ENCODE measurements around the gene NSD1.
"Not testable (repeated sequence)": the region's sequence is repeated elsewhere in the genome, so short reads cannot be mapped to it uniquely, and the experiment has no call there.

NSD1 gene

DNA sequence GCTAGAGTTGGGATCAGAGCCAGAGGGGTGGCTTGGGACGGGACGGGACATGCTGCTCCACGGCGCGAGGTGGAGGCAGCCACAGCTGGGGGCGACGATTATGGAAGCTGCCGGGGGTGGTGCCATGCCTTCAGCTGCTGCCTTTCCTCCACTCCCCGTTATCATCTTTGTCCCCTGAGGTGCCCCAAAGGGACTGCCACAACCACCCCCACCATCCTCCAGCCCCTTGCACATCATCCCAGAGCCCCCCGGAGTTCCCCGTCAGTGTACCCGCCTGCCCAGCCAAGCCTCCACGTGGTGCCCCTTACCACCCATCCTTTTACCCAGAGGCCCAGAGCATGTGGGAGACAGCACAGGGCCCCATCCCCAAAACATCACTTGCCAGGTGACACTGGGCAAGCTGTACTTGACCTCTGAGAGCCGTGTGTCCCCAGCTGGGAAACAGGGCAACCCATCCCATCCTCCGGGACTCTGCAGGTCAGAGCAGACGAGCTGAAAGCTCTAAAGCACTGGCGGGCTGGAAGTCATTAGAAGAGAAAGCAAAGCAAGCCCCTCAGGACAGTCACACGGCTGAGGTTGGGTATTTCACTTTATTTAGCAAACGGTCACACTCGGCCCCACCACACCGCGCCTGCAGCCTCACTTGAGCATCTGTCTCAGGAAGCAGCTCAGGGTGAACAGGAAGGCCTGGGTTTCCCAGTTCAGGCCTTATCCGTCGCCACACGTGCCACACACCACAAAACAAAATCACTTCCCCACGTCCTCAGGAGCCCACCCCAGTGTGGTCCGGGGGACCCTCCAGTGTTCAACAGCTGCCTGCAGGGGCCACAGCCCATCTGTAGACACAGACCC, 197.6 kb downstream of the NSD1 start:
- DNase-seq (ENCODE audit: low spot score) = no peak

DNA sequence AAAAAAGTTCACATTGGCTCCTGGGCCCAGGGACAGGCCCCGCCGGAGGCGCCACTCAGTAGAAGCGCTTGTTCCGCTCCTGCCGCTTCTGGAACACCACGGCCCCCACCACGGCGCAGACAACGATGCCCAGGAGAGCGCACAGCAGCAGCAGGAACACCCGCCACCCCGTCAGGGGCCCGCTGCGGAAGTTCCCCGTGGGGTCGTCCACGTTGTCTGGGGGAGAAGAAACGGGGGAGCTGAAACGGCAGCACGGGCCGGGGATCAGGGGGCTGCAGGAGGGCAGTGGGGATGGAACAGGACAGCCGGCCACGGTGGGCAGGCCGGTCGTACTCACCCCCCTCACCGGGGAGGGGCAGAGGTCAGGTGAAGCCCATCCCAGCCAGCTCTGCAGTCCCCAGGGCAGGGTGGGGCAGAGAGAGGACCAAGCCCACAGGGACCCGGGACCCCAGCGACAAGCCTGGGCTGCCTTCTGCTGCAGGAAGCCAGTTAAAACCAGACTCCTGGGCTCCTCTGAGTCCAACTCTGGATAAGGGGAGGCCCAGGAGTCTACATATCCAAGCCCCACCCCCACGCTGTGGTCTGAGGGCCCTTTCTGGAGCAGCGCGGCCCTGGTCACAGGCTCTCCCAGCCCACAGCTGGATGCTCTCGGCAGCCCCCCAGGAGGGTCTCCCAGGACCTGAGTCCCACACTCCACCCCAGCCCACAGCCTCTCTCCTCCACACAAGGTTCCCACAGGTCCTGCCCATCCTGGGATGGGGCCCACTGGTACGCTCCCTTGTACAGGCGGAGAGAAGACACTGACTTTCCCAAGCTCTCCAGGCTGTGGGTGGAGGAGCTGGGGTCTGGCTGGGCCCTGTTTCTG, 198.7 kb downstream of the NSD1 start:
- DNase-seq (ENCODE audit: low spot score) = no peak

DNA sequence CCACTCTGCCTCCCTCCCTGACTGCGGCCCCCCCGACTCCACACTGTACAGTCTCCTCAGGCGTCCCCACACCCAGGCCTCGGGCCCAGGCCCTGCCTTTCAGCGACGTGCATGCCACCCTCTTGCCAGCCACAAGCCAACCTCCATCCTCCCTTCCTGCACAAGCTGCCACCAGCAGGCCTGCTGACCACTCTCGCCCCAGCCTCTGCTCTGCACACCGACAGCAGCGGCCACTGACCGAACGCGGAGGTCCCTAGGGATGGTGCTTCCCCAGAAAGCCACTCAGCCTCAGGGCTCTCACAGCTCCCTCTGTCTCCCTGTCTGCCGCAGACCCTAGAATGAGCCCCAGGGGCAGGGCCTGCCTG, 199.3 kb downstream of the NSD1 start:
- DNase-seq (ENCODE audit: low spot score) = no peak

DNA sequence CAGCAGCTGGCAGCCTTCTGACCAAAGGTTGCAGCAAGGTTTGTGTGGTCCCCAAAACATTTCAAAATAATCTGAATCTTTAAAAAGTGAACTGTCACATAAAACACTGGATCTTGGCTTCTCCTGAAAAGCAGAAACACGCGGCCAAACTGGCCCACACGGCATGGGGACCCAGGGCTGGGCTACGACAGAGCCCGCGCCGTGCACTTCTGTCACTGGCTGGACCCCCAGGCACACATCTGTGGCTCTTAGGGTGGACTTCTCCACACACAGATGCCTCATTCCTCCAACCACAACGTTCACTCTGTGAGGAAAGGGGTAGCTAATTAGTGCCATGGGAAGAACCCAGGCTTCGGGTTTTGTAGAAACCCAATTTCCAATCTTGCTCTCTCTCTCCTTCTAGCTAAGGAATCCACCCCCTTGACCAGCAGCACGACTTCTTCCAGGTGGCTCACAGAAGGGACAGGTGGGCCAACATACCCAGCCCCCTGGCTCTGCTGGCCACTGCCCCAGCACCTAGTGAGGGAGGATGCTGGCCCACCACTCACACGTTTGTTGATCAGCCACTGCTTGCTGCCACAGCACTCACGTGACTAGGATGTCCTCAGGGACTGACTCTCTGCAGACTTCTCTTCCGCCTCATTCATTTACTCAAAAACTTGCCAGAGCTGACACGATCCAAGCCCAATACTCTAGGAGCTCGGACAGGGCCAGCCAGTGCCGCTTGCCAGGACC, 200.0 kb downstream of the NSD1 start:
- DNase-seq (ENCODE audit: low spot score) = no peak

DNA sequence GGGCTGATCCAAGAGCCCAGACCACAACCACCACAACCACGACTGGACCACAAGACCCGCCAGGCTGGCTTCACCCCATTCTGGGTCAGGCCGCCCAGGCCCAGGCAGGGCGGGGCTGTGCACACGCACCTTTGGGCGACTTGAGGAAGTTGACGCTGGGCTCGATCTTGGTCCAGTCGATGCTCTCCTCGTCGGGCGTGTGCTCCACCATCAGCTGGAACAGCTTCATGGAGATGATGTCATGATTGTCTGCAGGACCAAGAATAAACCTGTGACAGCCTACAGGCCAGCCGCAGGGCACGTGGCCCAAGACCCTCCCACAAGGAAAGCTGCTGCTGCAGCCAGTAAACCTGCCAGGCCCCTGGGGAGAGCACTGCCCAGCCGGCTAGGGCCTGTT, 200.6 kb downstream of the NSD1 start:
- no peak for DNase-seq (ENCODE audit: low spot score)

DNA sequence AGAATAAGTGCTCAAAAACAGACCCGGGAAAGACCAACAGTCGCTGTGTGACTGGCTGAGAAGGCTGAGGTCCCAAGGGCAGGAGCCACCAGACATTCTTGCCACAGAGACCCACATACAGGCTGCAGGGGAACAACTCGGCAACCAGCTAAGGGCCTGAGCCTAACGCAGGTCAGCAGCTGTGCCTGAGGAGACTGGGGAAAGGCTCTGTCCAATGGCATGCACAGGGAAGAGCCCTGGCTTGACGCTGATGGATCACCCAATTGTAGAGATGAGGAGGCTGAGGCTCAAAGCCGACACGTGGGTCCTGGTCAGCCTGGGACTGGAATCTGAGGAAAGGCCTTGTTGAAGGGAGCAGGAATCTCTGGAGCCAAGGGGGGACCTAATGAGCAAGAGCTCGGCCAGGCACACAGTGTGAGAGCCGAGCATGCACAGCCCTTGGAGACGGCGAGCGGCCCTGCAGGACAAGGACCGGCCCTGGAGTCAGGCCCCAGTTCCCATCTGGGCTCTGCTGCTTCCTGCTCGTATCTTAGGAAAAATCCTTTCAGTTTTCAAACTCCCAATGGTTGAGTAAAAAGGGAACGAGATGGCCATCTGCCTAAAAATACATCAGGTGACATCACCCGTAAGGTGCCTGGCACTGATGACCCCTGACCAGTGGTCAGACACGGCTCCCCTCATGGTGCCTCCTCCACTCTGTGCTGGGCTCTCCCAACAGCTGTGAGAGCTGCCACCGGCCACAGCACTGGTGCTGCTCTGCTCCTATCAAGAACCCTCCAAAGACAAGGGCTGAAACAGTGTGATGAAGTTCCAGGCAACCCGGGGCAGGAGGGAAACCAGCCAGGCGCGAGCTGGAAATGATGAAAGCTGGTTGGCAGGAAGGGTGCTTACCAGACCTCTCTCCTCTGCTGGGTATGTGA, 201.5 kb downstream of the NSD1 start:
- no peak for DNase-seq (ENCODE audit: low spot score)

DNA sequence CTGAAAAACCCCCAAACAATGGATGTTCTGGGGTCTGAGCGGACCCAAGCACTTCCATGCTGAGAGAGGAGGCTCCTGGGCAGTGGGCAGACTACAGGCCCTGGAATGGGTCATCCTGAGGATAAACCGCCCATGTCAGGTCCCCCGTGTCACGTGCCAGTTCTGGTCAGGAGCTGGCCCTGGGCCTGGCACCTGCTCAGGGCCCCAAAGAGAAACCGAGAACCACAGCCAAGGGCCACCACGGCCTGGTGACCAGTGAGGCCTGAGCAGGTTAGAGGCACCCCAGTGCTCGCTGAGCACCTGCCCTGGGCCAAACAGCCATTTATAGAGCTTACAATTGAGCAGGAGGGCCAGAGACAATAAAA, 202.1 kb downstream of the NSD1 start:
- no peak for DNase-seq (ENCODE audit: low spot score)

DNA sequence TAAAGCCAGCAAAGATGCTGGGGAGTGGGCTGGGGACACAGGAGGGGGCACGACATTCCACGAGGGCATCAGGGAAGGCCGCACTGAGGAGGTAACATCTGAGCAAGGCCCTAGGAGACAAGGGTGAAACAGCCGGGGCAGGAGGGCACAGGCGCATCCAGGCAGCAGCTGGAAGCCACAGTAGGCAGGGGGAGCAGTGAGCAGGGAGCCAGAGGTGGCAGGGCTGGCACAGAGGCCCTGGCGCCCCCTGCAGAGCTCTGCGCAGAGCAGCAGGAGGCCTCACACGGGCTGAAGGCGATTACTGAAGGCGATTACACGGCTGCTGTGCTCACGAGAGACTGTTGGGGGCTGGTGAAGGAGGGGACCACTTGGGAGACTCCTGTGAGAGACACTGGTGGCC, 202.5 kb downstream of the NSD1 start:
- DNase-seq (ENCODE audit: low spot score) = no peak

DNA sequence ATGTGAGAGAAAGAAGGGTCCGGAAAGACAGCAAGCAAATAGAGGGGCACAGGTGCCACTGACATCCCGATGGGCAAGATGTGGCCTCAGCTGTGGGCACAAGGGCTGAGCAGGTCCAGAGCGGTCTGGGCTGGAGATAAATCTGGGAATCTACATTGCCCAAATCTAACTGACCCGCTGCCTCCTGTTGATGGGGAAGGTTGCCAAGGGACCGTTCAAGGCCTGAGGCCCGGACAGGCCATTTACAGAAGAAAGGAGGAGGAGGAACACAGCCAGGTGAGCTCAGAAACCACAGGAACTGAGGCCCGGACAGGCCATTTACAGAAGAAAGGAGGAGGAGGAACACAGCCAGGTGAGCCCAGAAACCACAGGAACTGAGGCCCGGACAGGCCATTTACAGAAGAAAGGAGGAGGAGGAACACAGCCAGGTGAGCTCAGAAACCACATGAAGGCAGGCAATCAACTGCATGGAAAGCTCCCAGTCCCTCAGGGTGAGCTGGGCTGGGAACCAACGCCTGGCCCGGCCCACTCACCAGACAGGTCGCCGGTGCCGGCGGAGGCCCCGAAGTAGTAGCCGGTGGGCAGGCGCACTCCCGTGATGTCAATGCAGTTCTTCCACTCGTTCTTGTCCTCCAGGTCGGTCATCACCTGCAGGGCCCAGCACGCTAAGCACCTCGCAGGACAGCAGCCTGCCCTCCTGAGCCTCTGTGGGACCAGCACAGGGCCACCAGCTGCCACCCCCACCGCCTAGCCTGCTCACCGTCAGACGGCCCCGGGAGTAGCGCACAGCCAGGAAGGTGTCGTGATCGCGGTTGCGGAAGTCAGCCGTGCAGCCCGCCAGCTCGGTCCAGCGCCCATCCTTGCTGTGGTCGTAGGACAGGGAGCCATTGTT, 203.3 kb downstream of the NSD1 start:
- no peak for DNase-seq (ENCODE audit: low spot score)

DNA sequence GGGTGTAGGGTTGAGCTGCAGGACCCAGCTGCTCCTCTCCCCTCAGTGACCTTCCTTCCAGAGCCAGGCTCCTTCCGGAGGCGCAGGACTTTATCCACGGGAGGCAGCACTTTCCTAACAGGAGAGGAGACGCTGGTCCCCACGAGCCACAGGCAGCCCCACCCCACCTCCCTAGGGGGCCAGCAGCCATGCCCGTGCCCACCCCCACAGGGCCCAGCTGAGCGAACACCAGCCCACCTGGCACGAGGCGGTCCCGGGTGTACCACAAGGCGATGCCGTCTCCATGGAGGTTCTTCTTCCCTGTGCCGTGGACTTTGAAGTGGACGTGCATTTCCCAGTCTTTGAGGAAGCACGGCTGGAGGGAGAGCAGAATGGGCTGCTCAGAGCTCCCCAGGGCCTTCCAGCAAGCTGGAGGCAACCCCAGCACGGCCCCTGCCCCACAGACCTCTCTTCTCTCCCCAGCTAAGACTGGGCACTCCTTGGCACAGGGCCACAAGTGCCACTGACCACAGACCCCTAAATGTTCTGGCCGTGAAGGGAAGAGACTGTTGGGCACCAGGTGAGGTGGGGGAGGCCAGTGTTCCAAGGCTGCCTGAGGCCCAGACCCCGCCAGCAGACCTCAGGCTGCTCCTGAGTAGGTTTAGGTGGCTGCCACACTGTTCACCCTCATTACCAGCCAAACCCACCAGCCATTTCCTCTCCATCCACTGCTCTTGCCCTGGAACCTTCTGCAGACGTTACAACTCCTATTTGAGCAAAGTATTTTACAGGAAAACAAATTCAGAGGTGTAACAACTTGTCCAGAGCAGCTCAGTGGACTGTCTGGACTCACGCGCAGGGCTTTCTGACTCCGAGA, 204.9 kb downstream of the NSD1 start:
- no peak for DNase-seq (ENCODE audit: low spot score)

DNA sequence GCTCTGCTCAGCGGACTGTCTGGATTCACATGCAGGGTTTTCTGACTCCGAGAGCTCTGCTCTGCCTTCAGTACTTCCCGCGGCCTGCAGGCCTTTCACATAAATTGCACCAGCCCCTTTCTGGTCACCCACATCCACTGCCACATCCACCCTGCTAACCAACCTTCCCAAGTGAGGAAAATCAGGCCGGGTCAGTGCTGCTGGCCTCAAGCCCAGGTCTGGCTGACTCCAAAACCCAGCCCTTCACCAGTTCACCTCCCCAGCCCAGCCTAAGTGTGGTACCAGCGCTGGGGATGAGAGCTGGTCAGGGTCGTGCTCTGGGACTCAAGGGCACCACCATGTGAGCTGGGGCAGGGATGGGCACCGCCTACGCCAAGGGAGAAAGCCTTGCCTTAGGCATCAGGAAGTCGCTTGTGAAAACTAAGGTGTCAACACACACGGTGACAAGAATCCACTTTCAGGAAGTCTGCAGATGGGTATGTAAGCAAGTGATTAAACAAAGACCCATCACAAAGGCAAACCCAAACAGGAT, 205.6 kb downstream of the NSD1 start:
- DNase-seq (ENCODE audit: low spot score) = peak; percentile 46

DNA sequence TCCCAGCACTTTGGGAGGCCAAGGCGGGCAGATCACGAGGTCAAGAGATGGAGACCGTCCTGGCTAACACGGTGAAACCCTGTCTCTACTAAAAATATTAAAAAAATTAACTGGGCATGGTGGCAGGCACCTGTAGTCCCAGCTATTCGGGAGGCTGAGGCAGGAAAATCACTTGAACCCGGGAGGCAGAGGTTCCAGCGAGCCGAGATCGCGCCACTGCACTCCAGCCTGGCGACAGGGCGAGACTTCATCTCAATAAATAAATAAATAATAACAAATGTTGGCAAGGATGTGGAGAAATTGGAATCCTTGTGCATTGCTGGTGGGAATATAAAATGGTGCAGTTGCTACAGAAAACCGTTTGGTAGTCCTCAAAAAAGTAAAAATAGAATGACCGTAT, 209.4 kb downstream of the NSD1 start:
- not testable (repeated sequence) for DNase-seq (ENCODE audit: low spot score)

DNA sequence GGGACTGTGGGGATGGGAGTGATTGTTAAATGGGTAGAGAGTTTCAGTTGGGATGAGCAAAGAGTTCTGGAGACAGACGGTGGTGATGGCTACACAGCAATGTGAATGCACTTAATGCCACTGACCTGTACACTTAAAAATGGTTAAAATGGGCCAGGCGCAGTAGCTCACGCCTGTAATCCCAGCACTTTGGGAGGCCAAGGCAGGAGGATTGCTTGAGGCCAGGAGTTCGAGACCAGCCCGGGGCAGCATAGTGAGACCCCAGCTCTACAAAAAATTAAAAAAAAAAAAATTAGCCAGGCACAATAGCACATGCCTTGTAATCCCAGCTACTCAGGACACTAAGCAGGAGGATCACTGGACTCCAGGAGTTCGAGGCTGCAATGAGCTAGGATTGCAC, 210.2 kb downstream of the NSD1 start:
- DNase-seq (ENCODE audit: low spot score) = no peak

DNA sequence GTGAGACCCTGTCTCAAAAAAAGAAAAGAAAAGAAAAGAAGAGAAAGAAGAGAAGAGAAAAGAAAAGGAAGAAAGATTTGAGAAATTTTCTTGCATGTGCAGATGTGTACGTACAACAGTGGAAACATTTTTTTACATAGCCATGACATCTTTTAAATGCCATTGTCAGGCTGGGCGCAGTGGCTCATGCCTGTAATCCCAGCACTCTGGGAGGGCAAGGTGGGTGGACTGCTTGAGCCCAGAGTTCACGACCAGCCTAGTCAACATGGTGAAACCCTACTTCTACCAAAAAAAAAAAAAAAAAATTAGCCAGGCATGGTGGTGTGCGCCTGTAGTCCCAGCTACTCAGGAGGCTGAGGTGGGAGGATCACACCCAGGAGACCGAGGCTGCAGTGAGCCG, 211.3 kb downstream of the NSD1 start:
- no peak for DNase-seq (ENCODE audit: low spot score)

DNA sequence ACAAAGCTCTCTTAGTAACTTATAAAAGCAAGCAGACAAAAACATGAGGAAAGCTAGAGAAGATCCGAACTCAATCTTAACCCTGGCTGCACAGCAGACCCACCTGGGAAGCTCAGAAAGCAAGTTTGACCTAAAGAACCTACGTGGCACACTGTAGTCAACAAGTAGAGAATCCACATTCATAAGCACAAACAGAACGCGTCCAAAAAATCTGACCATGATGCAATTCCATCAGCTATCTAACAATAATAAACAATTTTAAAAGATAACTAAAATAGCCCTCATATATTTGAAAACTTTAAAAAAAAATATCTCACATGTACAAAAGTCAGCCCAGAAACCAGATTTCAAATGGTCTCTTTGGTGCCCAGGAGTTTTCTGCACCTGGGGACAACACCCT, 213.2 kb downstream of the NSD1 start:
- DNase-seq (ENCODE audit: low spot score) = no peak

DNA sequence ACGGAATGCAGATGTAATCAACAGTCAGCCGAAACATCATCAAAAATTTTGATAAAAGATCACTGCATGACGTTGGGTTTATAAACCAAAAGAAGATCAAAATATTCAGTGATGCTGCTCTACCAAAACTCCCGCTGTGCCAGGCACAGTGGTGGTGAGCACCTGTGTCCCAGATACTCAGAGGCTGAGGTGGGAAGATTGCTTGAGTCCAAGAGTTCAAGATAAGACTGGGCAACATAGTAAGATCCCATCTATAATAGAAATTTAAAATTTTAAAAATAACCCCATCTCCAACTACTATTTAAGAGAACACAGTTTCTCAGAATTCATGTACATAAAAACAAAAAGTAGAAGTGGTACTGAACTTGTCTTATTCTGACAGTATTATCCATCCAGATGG, 214.1 kb downstream of the NSD1 start:
- no peak for DNase-seq (ENCODE audit: low spot score)

DNA sequence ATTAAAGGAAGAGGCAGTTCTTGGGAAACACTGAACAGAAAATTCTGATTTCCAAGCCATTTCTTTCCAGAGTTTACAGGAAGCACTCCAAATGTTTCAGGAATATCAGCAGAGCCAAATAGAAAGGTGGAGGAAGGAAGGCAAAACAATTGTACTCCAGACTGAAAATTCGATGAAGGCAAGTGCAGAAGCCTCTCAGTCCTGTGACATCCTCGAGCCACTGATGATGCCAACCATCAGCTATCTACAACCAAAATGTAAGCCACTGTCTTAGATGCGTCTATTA, 215.7 kb downstream of the NSD1 start:
- no peak for DNase-seq (ENCODE audit: low spot score)

DNA sequence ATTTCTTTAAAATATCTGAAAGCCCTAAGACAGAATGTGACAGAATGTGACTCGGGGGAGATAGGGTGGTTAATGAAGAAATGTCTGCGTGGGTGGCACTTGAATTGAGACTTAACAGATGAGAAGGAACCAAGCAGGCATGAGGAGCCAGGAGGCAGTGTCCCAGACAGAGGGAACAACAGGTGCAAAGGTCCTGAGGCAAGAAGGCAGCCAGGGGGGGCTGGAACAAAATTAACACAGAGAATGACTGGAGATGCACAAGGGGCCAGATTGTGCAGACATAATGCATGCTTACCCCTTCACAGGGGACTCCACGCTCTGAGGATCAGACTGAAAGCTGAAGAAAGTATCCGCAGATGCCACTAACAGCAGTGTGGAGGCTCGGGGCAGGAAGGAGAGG, 216.2 kb downstream of the NSD1 start:
- no peak for DNase-seq (ENCODE audit: low spot score)

Measured in kidney capillary endothelial cell (primary cell).